Progenitor cell of endocrine pancreas (in vitro differentiated cells): ENCODE data around the gene SLAMF8. TPM values are rescaled to one million over a fixed set of nuclear protein-coding genes. Genes with fewer than 3 reads are reported as not detected.

Source experiments
- DNase-seq: peaks from one replicate; pipeline ENCODE4 v3.0.0; 2021; ENCODE audit warnings: low spot score; ENCODE audit not compliant: unreplicated experiment
- H3K27ac Mint-ChIP-seq: 2 replicates; pipeline ENCODE4 v1.8.0; 2021; ENCODE audit warnings: mild to moderate bottlenecking, moderate library complexity, mixed read lengths
- H3K27me3 Mint-ChIP-seq: 2 replicates; pipeline ENCODE4 v1.8.0; 2021; ENCODE audit warnings: mixed read lengths
- H3K36me3 Mint-ChIP-seq: 2 replicates; pipeline ENCODE4 v1.8.0; 2022; ENCODE audit warnings: mixed read lengths; ENCODE audit not compliant: insufficient read depth
- H3K4me1 Mint-ChIP-seq: 2 replicates; pipeline ENCODE4 v1.8.0; 2021; ENCODE audit warnings: low read depth, mixed read lengths
- H3K4me3 Mint-ChIP-seq: 2 replicates; pipeline ENCODE4 v1.8.0; 2021; ENCODE audit warnings: low read depth, mild to moderate bottlenecking, moderate library complexity, mixed read lengths
- H3K9me3 Mint-ChIP-seq: 2 replicates; pipeline ENCODE4 v1.8.0; 2021; ENCODE audit warnings: low read depth, mixed read lengths
- CTCF ChIP-seq: fragments of 200-600 bp; sonication (generic); IDR thresholded peaks from one replicate; pipeline ENCODE4 v1.5.0; 2021; ENCODE audit warnings: antibody characterized with exemption, mild to moderate bottlenecking; ENCODE audit not compliant: unreplicated experiment
- total RNA-seq: library from RNA; stranded (reverse); gene quantifications from 2 replicates; pipeline ENCODE4 v1.2.1, GENCODE V29; 2021

SLAMF8 gene
- total RNA-seq, 1 donor from 2014 or later = not detected

GRCh38 chr1:159860456-159860855 is 33.8 kb downstream of the SLAMF8 start:
- Mint-ChIP-seq H3K27ac (no peak overlapping the region), H3K9me3 (no peaks in the 10 kb centered on the region), H3K27me3 (peaks cover 80% of the 10 kb centered on the region), H3K4me3 (no peak overlapping the region), H3K4me1 (peaks cover 3% of the 10 kb centered on the region), H3K36me3 (no peaks in the 10 kb centered on the region)
- DNase-seq = no peak
- no peak for TF ChIP-seq CTCF

GRCh38 chr1:159861218-159861617 is 34.5 kb downstream of the SLAMF8 start:
- peaks cover 3% of the 10 kb centered on the region for H3K4me1 Mint-ChIP-seq
- no peak overlapping the region for H3K4me3 Mint-ChIP-seq
- DNase-seq = no peak
- no peaks in the 10 kb centered on the region for H3K36me3 Mint-ChIP-seq
- peaks cover 82% of the 10 kb centered on the region for H3K27me3 Mint-ChIP-seq
- H3K9me3 Mint-ChIP-seq = no peaks in the 10 kb centered on the region
- TF ChIP-seq CTCF = no peak
- H3K27ac Mint-ChIP-seq = no peak overlapping the region

GRCh38 chr1:159862031-159862430 is 35.4 kb downstream of the SLAMF8 start:
- H3K4me1 Mint-ChIP-seq = peaks cover 3% of the 10 kb centered on the region
- H3K27ac Mint-ChIP-seq = no peak overlapping the region
- H3K4me3 Mint-ChIP-seq = no peak overlapping the region
- DNase-seq = no peak
- peaks cover 82% of the 10 kb centered on the region for H3K27me3 Mint-ChIP-seq
- H3K9me3 Mint-ChIP-seq = no peaks in the 10 kb centered on the region
- no peaks in the 10 kb centered on the region for H3K36me3 Mint-ChIP-seq
- TF ChIP-seq CTCF = no peak

GRCh38 chr1:159862557-159862956 is 35.9 kb downstream of the SLAMF8 start, which contains the start of gene VSIG8:
VSIG8 (minus strand) TSS chr1:159862657; CDS start chr1:159862521, 136 bp downstream.
- Mint-ChIP-seq H3K27ac (no peak within 1 kb of the TSS), H3K27me3 (peaks cover 84% of the 10 kb centered on the region), H3K9me3 (no peaks in the 10 kb centered on the region), H3K36me3 (no peaks in the 10 kb centered on the region), H3K4me3 (no peak within 1 kb of the TSS), H3K4me1 (peaks cover 4% of the 10 kb centered on the region)
- no peak for TF ChIP-seq CTCF
- no peak for DNase-seq

GRCh38 chr1:159864262-159864661 is 37.6 kb downstream of the SLAMF8 start:
- H3K27ac Mint-ChIP-seq = no peak overlapping the region

More at GRCh38 chr1:159864262-159864661, 37.6 kb downstream of the SLAMF8 start:
- no peak for TF ChIP-seq CTCF
- Mint-ChIP-seq H3K9me3 (no peaks in the 10 kb centered on the region), H3K4me3 (no peak overlapping the region), H3K36me3 (no peaks in the 10 kb centered on the region), H3K4me1 (peaks cover 5% of the 10 kb centered on the region), H3K27me3 (peaks cover 86% of the 10 kb centered on the region)
- DNase-seq = no peak
